Neuronal stem cell (in vitro differentiated cells): ENCODE measurements around the gene SEC14L3.

Experiments
- DNase-seq: peaks from one replicate; pipeline ENCODE4 v3.0.0-alpha.2; 2013; ENCODE audit warnings: low spot score
- H2AFZ ChIP-seq: one replicate; pipeline ENCODE4 v1.6.1; 2013; ENCODE audit warnings: mild to moderate bottlenecking, low read length, inconsistent platforms
- H2AK5ac ChIP-seq: 2 replicates; pipeline ENCODE4 v1.6.1; 2013; ENCODE audit warnings: low read depth, mild to moderate bottlenecking, inconsistent platforms, low read length, moderate library complexity, mixed read lengths
- H2BK120ac ChIP-seq: 2 replicates; pipeline ENCODE4 v1.6.1; 2013; ENCODE audit warnings: low read depth, mild to moderate bottlenecking, inconsistent platforms, low read length, moderate library complexity, mixed read lengths
- H2BK12ac ChIP-seq: one replicate; pipeline ENCODE4 v1.6.1; 2013; ENCODE audit warnings: low read length, inconsistent platforms
- H2BK15ac ChIP-seq: 2 replicates; pipeline ENCODE4 v1.6.1; 2013; ENCODE audit warnings: mild to moderate bottlenecking, low read length, inconsistent platforms, mixed read lengths
- H2BK5ac ChIP-seq: one replicate; pipeline ENCODE4 v1.6.1; 2013; ENCODE audit warnings: inconsistent platforms, mild to moderate bottlenecking, low read length, moderate library complexity
- H3K14ac ChIP-seq: one replicate; pipeline ENCODE4 v1.6.1; 2013; ENCODE audit warnings: low read length, inconsistent platforms
- H3K18ac ChIP-seq: 2 replicates; pipeline ENCODE4 v1.6.1; 2013; ENCODE audit warnings: low read length, inconsistent platforms
- H3K23ac ChIP-seq: 2 replicates; pipeline ENCODE4 v1.6.1; 2013; ENCODE audit warnings: low read depth, mild to moderate bottlenecking, mixed read lengths, low read length, inconsistent platforms; ENCODE audit not compliant: poor library complexity
- H3K27ac ChIP-seq: replicated peaks from 3 replicates; pipeline ENCODE4 v1.5.1; 2013; ENCODE audit warnings: low read length, inconsistent platforms
- H3K27me3 ChIP-seq, 3 experiments: 2 replicates each; pipeline ENCODE4 v1.6.1; 2013; ENCODE audit warnings: low read length in 3 of 3, mild to moderate bottlenecking in 2 of 3, inconsistent platforms in 1 of 3, low read depth in 1 of 3, mixed read lengths in 1 of 3, moderate library complexity in 1 of 3; ENCODE audit not compliant: control insufficient read depth in 3 of 3, insufficient read depth in 3 of 3
- H3K36me3 ChIP-seq, 2 donors: replicated peaks in 1 of 2; 2 replicates each; pipeline ENCODE4 v1.6.1; 2013; ENCODE audit warnings: low read length in 2 of 2; ENCODE audit not compliant: control insufficient read depth in 2 of 2, insufficient read depth in 2 of 2
- H3K4ac ChIP-seq: 2 replicates; pipeline ENCODE4 v1.6.1; 2013; ENCODE audit warnings: inconsistent platforms, mild to moderate bottlenecking, low read length, moderate library complexity
- H3K4me1 ChIP-seq, 2 donors: 1 replicate in 1 of 2; 2 replicates in 1 of 2; pipeline ENCODE4 v1.6.1; 2013; ENCODE audit warnings: low read length in 2 of 2, low read depth in 1 of 2; ENCODE audit not compliant: control insufficient read depth in 2 of 2, insufficient read depth in 1 of 2
- H3K4me2 ChIP-seq: one replicate; pipeline ENCODE4 v1.6.1; 2013; ENCODE audit warnings: mild to moderate bottlenecking, low read length, inconsistent platforms; ENCODE audit not compliant: insufficient read depth, poor library complexity, severe bottlenecking
- H3K4me3 ChIP-seq, 2 donors: 2 replicates each; pipeline ENCODE4 v1.5.1; 2013; ENCODE audit warnings: low read length in 2 of 2, mild to moderate bottlenecking in 2 of 2, inconsistent platforms in 1 of 2, moderate library complexity in 1 of 2
- H3K79me1 ChIP-seq: one replicate; pipeline ENCODE4 v1.6.1; 2013; ENCODE audit warnings: low read depth, mild to moderate bottlenecking, inconsistent platforms, low read length, moderate library complexity
- H3K9ac ChIP-seq: one replicate; pipeline ENCODE4 v1.6.1; 2013; ENCODE audit warnings: mild to moderate bottlenecking, low read depth, low read length, inconsistent platforms; ENCODE audit not compliant: poor library complexity
- H3K9me3 ChIP-seq, 2 donors: replicated peaks in 1 of 2; 2 replicates each; pipeline versions ENCODE3 to v1.6.1; 2013; ENCODE audit warnings: low read length in 2 of 2, mild to moderate bottlenecking in 2 of 2, inconsistent platforms in 1 of 2, low read depth in 1 of 2, mixed read lengths in 1 of 2, moderate library complexity in 1 of 2; ENCODE audit not compliant: control insufficient read depth in 2 of 2, insufficient read depth in 1 of 2
- H4K8ac ChIP-seq: one replicate; pipeline ENCODE4 v1.6.1; 2013; ENCODE audit warnings: low read depth, mild to moderate bottlenecking, inconsistent platforms, low read length, moderate library complexity
- H4K91ac ChIP-seq: one replicate; pipeline ENCODE4 v1.6.1; 2013; ENCODE audit warnings: low read length, low read depth, mild to moderate bottlenecking, inconsistent platforms; ENCODE audit not compliant: poor library complexity
- WGBS, 2 donors: extraction: QIAGEN DNeasy Blood & Tissue Kit; methylation state at CpG; one replicate each; pipeline ENCODE4 v1.1.7; 2013; ENCODE audit warnings: missing lambda C conversion rate in 2 of 2, mixed read lengths in 1 of 2; ENCODE audit not compliant: insufficient read length in 2 of 2, insufficient replicate concordance in 1 of 2; ENCODE audit errors: extremely low coverage in 2 of 2; 5-methylcytosine and 5-hydroxymethylcytosine counted together

Gene SEC14L3

GRCh38 chr22:30495041-30495784 is 23.4 kb upstream of the SEC14L3 start:
- peaks cover 0 to 14% (median 0%) of the 10 kb centered on the region in 3 experiments for H3K27me3 ChIP-seq
- DNase-seq: no peak
- H3K27ac ChIP-seq: no peak overlapping the region
- H3K36me3 ChIP-seq: no peaks in the 10 kb centered on the region
- no peak overlapping the region for H4K8ac ChIP-seq
- no peak overlapping the region for H2BK12ac ChIP-seq
- no peaks in the 10 kb centered on the region for H3K9me3 ChIP-seq
- no peak overlapping the region for H3K14ac ChIP-seq
- H3K4ac ChIP-seq: no peak overlapping the region
- H2AK5ac ChIP-seq: no peak overlapping the region
- WGBS, 2 donors: no CpG with 5 or more reads among the region's 14 CpGs
- H2BK15ac ChIP-seq: no peak overlapping the region
- no peak overlapping the region for H3K4me2 ChIP-seq
- peak overlapping the region; percentile 82 for H2BK5ac ChIP-seq
- no peak overlapping the region for H3K4me3 ChIP-seq
- no peak overlapping the region for H3K9ac ChIP-seq
- H3K18ac ChIP-seq: peak overlapping the region; percentile 63
- no peak overlapping the region for H4K91ac ChIP-seq
- H3K4me1 ChIP-seq: no peaks in the 10 kb centered on the region
- H3K23ac ChIP-seq: peak overlapping the region; percentile 60
- no peak overlapping the region for H2BK120ac ChIP-seq
- H2AFZ ChIP-seq: no peak overlapping the region
- no peaks in the 10 kb centered on the region for H3K79me1 ChIP-seq

- H3K27me3 ChIP-seq: peaks cover 0 to 20% (median 0%) of the 10 kb centered on the region in 3 experiments
- WGBS, 2 donors: no CpG with 5 or more reads among the region's 12 CpGs
Measured at GRCh38 chr22:30492144-30492543, 20.3 kb upstream of the SEC14L3 start.

GRCh38 chr22:30491381-30491780 is 19.6 kb upstream of the SEC14L3 start:
- Histone ChIP-seq H2AFZ (no peak overlapping the region), H2BK12ac (no peak overlapping the region), H3K4ac (no peak overlapping the region), H4K8ac (no peak overlapping the region), H3K14ac (no peak overlapping the region), H3K23ac (no peak overlapping the region), H3K9ac (no peak overlapping the region), H2BK15ac (no peak overlapping the region), H2BK120ac (no peak overlapping the region), H4K91ac (no peak overlapping the region), H2BK5ac (no peak overlapping the region), H3K4me2 (no peak overlapping the region), H3K27me3 (peaks cover 0 to 19% (median 0%) of the 10 kb centered on the region in 3 experiments), H3K79me1 (no peaks in the 10 kb centered on the region), H3K27ac (no peak overlapping the region), H2AK5ac (no peak overlapping the region), H3K4me1 (no peaks in the 10 kb centered on the region), H3K18ac (no peak overlapping the region), H3K4me3 (no peak overlapping the region), H3K9me3 (no peaks in the 10 kb centered on the region), H3K36me3 (no peaks in the 10 kb centered on the region)
- DNase-seq: no peak
- no CpG with 5 or more reads among the region's 7 CpGs for WGBS, 2 donors

More at GRCh38 chr22:30492144-30492543, 20.3 kb upstream of the SEC14L3 start:
- DNase-seq: no peak
- H3K4ac ChIP-seq: no peak overlapping the region
- no peak overlapping the region for H3K9ac ChIP-seq
- no peaks in the 10 kb centered on the region for H3K4me1 ChIP-seq
- H3K4me2 ChIP-seq: no peak overlapping the region
- no peak overlapping the region for H2AFZ ChIP-seq
- H4K91ac ChIP-seq: no peak overlapping the region
- H2BK15ac ChIP-seq: no peak overlapping the region
- no peaks in the 10 kb centered on the region for H3K36me3 ChIP-seq
- H3K4me3 ChIP-seq: no peak overlapping the region
- H4K8ac ChIP-seq: no peak overlapping the region
- no peak overlapping the region for H3K27ac ChIP-seq
- no peak overlapping the region for H2BK12ac ChIP-seq
- no peaks in the 10 kb centered on the region for H3K79me1 ChIP-seq
- H2AK5ac ChIP-seq: peak overlapping the region; percentile 35
- H3K18ac ChIP-seq: peak overlapping the region; percentile 17
- H3K23ac ChIP-seq: no peak overlapping the region
- peak overlapping the region; percentile 72 for H2BK120ac ChIP-seq
- H3K9me3 ChIP-seq: no peaks in the 10 kb centered on the region
- no peak overlapping the region for H2BK5ac ChIP-seq
- peak overlapping the region; percentile 6 for H3K14ac ChIP-seq

GRCh38 chr22:30490399-30490798 is 18.6 kb upstream of the SEC14L3 start:
- H3K36me3 ChIP-seq: no peaks in the 10 kb centered on the region
- peak overlapping the region; percentile 25 for H3K23ac ChIP-seq
- no peak overlapping the region for H3K4me2 ChIP-seq
- H3K18ac ChIP-seq: no peak overlapping the region
- no peak overlapping the region for H3K4ac ChIP-seq
- no peak overlapping the region for H2AFZ ChIP-seq
- H2BK120ac ChIP-seq: no peak overlapping the region
- no peak overlapping the region for H2BK12ac ChIP-seq
- no peak overlapping the region for H2BK15ac ChIP-seq
- H3K9ac ChIP-seq: no peak overlapping the region
- peaks cover 0 to 17% (median 0%) of the 10 kb centered on the region in 3 experiments for H3K27me3 ChIP-seq
- H3K27ac ChIP-seq: no peak overlapping the region
- no peaks in the 10 kb centered on the region for H3K4me1 ChIP-seq
- no peak overlapping the region for H3K4me3 ChIP-seq
- no peaks in the 10 kb centered on the region for H3K9me3 ChIP-seq
- no CpG with 5 or more reads among the region's 11 CpGs for WGBS, 2 donors
- no peak for DNase-seq
- no peak overlapping the region for H4K91ac ChIP-seq
- no peak overlapping the region for H2AK5ac ChIP-seq
- H2BK5ac ChIP-seq: no peak overlapping the region
- no peak overlapping the region for H4K8ac ChIP-seq
- no peaks in the 10 kb centered on the region for H3K79me1 ChIP-seq
- H3K14ac ChIP-seq: no peak overlapping the region
